CD4-positive, alpha-beta T cell (primary cell): ENCODE measurements around the gene DYSF. TPM values are rescaled to one million over a fixed set of nuclear protein-coding genes. Genes with fewer than 3 reads are reported as not detected.

Experiments used
- ATAC-seq: fragments of 200-7000 bp; cut with Tn5 transposase; one replicate; pipeline ENCODE4 v1.10.0; 2022; ENCODE audit warnings: mild to moderate bottlenecking; ENCODE audit not compliant: poor library complexity
- CTCF ChIA-PET: fragments of 350-600 bp; sonication (Branson Sonifier 250); formaldehyde crosslinking; loops from one replicate; lab custom pipeline; 2021; ENCODE audit warnings: antibody characterized with exemption, inconsistent platforms; lab: Charles Lee
- POLR2A ChIA-PET: fragments of 350-600 bp; sonication (Branson Sonifier 250); formaldehyde crosslinking; loops from one replicate; lab custom pipeline; 2021; ENCODE audit warnings: antibody characterized with exemption, inconsistent platforms; lab: Charles Lee
- DNase-seq, 14 experiments: peaks; one replicate each; pipeline ENCODE4 v3.0.0-alpha.2; 2013 to 2020; ENCODE audit warnings: mixed read lengths in 2 of 14
- H3K27ac ChIP-seq, 2 donors: one replicate each; pipeline versions ENCODE4 v1.5.1 to v1.7.0; 2013; ENCODE audit warnings: low read length in 2 of 2, low read depth in 1 of 2, mild to moderate bottlenecking in 1 of 2
- H3K27me3 ChIP-seq, 2 experiments: 1 replicate in 1 of 2; 2 replicates in 1 of 2; pipeline versions ENCODE4 v1.6.1 to v1.7.0; 2013; ENCODE audit warnings: low read length in 2 of 2, control low read depth in 1 of 2, mild to moderate bottlenecking in 1 of 2, moderate library complexity in 1 of 2; ENCODE audit not compliant: insufficient read depth in 2 of 2, control insufficient read depth in 1 of 2
- H3K36me3 ChIP-seq: one replicate; pipeline ENCODE4 v1.6.1; 2013; ENCODE audit warnings: low read length, control low read depth; ENCODE audit not compliant: insufficient read depth
- H3K4me1 ChIP-seq: one replicate; pipeline ENCODE4 v1.6.1; 2013; ENCODE audit warnings: low read length, control low read depth; ENCODE audit not compliant: insufficient read depth
- H3K4me3 ChIP-seq: one replicate; pipeline ENCODE4 v1.5.1; 2013; ENCODE audit warnings: mild to moderate bottlenecking, low read length, moderate library complexity
- H3K9me3 ChIP-seq, 2 experiments: 1 replicate in 1 of 2; 2 replicates in 1 of 2; pipeline versions ENCODE4 v1.6.1 to v1.7.0; 2013; ENCODE audit warnings: low read length in 2 of 2, mild to moderate bottlenecking in 2 of 2, control low read depth in 1 of 2, moderate library complexity in 1 of 2; ENCODE audit not compliant: control insufficient read depth in 1 of 2, insufficient read depth in 1 of 2
- H3K27ac Mint-ChIP-seq: one replicate; pipeline ENCODE4 v1.8.0; 2020; ENCODE audit warnings: mixed read lengths
- H3K27me3 Mint-ChIP-seq: one replicate; pipeline ENCODE4 v1.8.0; 2021; ENCODE audit warnings: mixed read lengths
- H3K36me3 Mint-ChIP-seq: one replicate; pipeline ENCODE4 v1.8.0; 2021; ENCODE audit warnings: low read depth, mixed read lengths
- H3K4me1 Mint-ChIP-seq: one replicate; pipeline ENCODE4 v1.8.0; 2021; ENCODE audit warnings: low read depth, mixed read lengths
- H3K4me3 Mint-ChIP-seq: one replicate; pipeline ENCODE4 v1.8.0; 2020; ENCODE audit warnings: mild to moderate bottlenecking, mixed read lengths
- H3K9me3 Mint-ChIP-seq: one replicate; pipeline ENCODE4 v1.8.0; 2020; ENCODE audit warnings: mixed read lengths
- CTCF ChIP-seq: fragments of 200-600 bp; IDR thresholded peaks from one replicate; pipeline ENCODE4 v1.8.0; 2022; ENCODE audit warnings: antibody characterized with exemption, mild to moderate bottlenecking
- intact Hi-C, 2 experiments: fragments of 100-400 bp; cut with DNase I in 1 of 2; cut with micrococcal nuclease in 1 of 2; formaldehyde crosslinking; loops; one replicate each; pipeline versions ENCODE4 v1.15.1 to v1.9.0; 2023 to 2025; cut with DNase I, micrococcal nuclease
- total RNA-seq, 174 experiments: library from RNA in 2 of 174; stranded (reverse) in 2 of 174; gene quantifications; one replicate each; pipeline ENCODE4 v1.2.3 and lab custom pipeline; 2021 to 2026

Gene DYSF
- total RNA-seq, 2 experiments from 2014 or later: 0.27 to 0.31 TPM

GRCh38 chr2:71637736-71638135 lies 184.4 kb downstream of the DYSF start:
- ATAC-seq (no peak), DNase-seq (no peak)
- peaks cover 8 to 10% of the 10 kb centered on the region in 2 experiments for H3K27me3 ChIP-seq
- intact Hi-C loops: no loop called here
- no peak overlapping the region for H3K27ac Mint-ChIP-seq
- no peaks in the 10 kb centered on the region for H3K4me1 ChIP-seq
- H3K27ac ChIP-seq: no peak overlapping the region
- no peaks in the 10 kb centered on the region for H3K9me3 ChIP-seq
- no peaks in the 10 kb centered on the region for H3K4me1 Mint-ChIP-seq
- H3K9me3 Mint-ChIP-seq: no peaks in the 10 kb centered on the region
- H3K27me3 Mint-ChIP-seq: peaks cover 29% of the 10 kb centered on the region
- no peak for TF ChIP-seq CTCF
- no peaks in the 10 kb centered on the region for H3K36me3 Mint-ChIP-seq
- CTCF ChIA-PET: no interaction called here
- H3K4me3 Mint-ChIP-seq: no peak overlapping the region
- no peak overlapping the region for H3K4me3 ChIP-seq
- POLR2A ChIA-PET: no interaction called here
- H3K36me3 ChIP-seq: no peaks in the 10 kb centered on the region

DNA sequence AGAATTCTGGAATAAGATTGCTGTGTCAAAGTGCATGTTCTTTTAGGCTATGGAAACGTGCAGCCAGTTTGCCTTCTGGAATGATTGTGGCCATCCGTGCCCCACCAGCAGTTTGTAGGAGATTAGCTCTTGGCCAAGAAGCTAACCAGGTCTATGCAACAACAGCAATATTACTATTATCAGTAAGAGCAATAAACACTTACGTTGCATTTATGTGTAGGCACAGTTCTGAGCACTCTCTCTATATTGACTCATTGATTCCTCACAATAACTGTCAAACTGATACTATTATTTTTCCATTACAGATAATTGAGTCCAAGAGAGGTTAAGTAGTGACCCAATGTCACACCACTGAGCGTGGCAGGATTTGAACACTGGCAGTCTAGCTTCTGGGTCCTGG lies 186.4 kb downstream of the DYSF start:
- H3K9me3 Mint-ChIP-seq: no peaks in the 10 kb centered on the region
- no peaks in the 10 kb centered on the region for H3K36me3 Mint-ChIP-seq
- intact Hi-C loops: no loop called here
- H3K4me3 ChIP-seq: no peak overlapping the region
- ChIA-PET CTCF (no interaction called here), POLR2A (no interaction called here)
- peaks cover 32% of the 10 kb centered on the region for H3K27me3 Mint-ChIP-seq
- no peaks in the 10 kb centered on the region for H3K4me1 ChIP-seq
- DNase-seq (no peak), ATAC-seq (no peak)
- H3K36me3 ChIP-seq: no peaks in the 10 kb centered on the region
- H3K9me3 ChIP-seq: no peaks in the 10 kb centered on the region
- peaks cover 4 to 5% of the 10 kb centered on the region in 2 experiments for H3K27me3 ChIP-seq
- no peak overlapping the region for H3K27ac ChIP-seq
- no peak for TF ChIP-seq CTCF
- no peak overlapping the region for H3K4me3 Mint-ChIP-seq
- no peak overlapping the region for H3K27ac Mint-ChIP-seq
- no peaks in the 10 kb centered on the region for H3K4me1 Mint-ChIP-seq

DNA sequence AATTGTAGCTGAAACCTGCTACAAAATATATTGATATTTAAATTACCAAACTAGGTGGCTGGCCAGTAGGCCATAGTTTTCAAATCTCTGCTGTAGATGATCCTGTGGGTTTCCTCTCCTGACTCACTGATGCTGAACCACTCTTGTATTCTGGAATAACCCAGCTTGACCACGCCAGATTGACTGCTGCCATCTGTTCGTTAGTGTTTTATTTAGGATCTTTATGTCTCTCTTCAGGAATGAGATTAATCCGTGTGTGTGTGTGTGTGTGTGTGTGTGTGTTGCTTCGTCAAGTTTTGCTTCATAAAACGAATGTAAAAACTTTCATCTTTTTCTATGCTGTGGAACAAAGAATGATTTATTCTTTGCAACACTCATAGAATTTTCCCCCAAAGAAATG lies 187.1 kb downstream of the DYSF start:
- ATAC-seq (no peak), DNase-seq (no peak)
- Mint-ChIP-seq H3K4me1 (no peaks in the 10 kb centered on the region), H3K9me3 (no peaks in the 10 kb centered on the region), H3K27me3 (peaks cover 32% of the 10 kb centered on the region), H3K36me3 (no peaks in the 10 kb centered on the region), H3K4me3 (no peak overlapping the region), H3K27ac (no peak overlapping the region)
- H3K4me3 ChIP-seq: no peak overlapping the region
- POLR2A ChIA-PET: no interaction called here
- H3K27ac ChIP-seq: no peak overlapping the region
- intact Hi-C loops: no loop called here
- no peaks in the 10 kb centered on the region for H3K4me1 ChIP-seq
- CTCF ChIA-PET: no interaction called here
- no peak for TF ChIP-seq CTCF
- H3K27me3 ChIP-seq: peaks cover 0 to 5% of the 10 kb centered on the region in 2 experiments
- H3K9me3 ChIP-seq: no peaks in the 10 kb centered on the region
- H3K36me3 ChIP-seq: no peaks in the 10 kb centered on the region
